Measurements from ENCODE around the gene PBLD.

Gene PBLD

DNA sequence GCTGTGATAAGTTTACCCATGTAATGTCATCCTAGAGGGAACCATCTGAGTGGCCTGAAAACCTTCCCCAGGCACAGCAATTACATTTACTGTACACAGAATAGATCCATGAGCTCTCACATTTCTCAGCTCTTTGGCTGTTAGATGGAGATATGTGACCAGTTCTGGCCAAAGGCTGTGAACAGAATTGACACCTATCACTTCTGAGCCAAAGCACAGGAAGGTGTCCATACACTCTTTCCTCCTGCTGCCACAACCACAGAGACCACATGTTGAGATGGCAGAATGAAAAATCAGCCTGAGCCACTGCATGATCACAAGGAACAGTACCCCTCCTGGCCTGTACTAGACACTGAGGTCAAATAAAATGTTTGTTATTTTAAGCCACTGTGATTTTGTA, 56.5 kb downstream of the PBLD start:
- Histone ChIP-seq H3K27ac (no peak overlapping the region), H3K4me3 (ENCODE audit: low read depth, low read length) (no peak overlapping the region), H3K27me3 (replicated peaks) (no peaks in the 10 kb centered on the region), H3K36me3 (replicated peaks) (no peaks in the 10 kb centered on the region)
- TF ChIP-seq, protein P1, sequence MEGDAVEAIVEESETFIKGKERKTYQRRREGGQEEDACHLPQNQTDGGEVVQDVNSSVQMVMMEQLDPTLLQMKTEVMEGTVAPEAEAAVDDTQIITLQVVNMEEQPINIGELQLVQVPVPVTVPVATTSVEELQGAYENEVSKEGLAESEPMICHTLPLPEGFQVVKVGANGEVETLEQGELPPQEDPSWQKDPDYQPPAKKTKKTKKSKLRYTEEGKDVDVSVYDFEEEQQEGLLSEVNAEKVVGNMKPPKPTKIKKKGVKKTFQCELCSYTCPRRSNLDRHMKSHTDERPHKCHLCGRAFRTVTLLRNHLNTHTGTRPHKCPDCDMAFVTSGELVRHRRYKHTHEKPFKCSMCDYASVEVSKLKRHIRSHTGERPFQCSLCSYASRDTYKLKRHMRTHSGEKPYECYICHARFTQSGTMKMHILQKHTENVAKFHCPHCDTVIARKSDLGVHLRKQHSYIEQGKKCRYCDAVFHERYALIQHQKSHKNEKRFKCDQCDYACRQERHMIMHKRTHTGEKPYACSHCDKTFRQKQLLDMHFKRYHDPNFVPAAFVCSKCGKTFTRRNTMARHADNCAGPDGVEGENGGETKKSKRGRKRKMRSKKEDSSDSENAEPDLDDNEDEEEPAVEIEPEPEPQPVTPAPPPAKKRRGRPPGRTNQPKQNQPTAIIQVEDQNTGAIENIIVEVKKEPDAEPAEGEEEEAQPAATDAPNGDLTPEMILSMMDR (IDR thresholded peaks at IDR 0.05; ENCODE audit: low read depth, low read length, missing control alignments): no peak
- DNase-seq: no peak
- in situ Hi-C loops (cut with HindIII; ENCODE audit: low pct_ligation_motif_present, low sequenced_read_pairs): no loop called here

DNA sequence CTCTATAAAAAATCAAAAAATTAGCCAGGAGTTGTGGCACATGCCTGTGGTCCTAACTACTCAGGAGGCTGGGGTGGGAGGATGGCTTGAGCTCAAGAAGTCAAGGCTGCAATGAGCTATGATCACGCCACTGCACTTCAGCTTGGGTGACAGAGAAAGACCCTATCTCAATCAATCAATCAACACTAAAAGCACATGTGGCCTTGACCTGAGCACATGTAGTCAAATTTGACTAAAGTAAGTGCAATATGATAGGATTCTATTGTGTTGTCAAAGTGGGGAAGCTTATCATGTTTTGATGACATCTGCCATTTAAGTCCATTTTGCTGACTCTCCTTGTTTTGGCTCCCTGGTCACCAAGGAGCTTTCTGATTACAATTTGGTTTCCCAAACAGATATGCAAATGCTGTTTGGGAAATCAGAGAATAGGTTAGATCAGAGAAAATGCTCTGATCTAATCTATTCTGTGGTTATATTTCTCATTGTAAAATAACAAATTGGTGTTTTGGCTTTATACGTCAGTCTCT, 57.1 kb downstream of the PBLD start:
- in situ Hi-C loops (cut with HindIII; ENCODE audit: low pct_ligation_motif_present, low sequenced_read_pairs): no loop called here
- no peaks in the 10 kb centered on the region for H3K27me3 ChIP-seq (replicated peaks)
- H3K36me3 ChIP-seq (replicated peaks): no peaks in the 10 kb centered on the region
- no peak for DNase-seq
- H3K4me3 ChIP-seq (ENCODE audit: low read depth, low read length): no peak overlapping the region
- TF ChIP-seq, protein P1 (IDR thresholded peaks at IDR 0.05; ENCODE audit: low read depth, low read length, missing control alignments): no peak
- no peak overlapping the region for H3K27ac ChIP-seq

DNA sequence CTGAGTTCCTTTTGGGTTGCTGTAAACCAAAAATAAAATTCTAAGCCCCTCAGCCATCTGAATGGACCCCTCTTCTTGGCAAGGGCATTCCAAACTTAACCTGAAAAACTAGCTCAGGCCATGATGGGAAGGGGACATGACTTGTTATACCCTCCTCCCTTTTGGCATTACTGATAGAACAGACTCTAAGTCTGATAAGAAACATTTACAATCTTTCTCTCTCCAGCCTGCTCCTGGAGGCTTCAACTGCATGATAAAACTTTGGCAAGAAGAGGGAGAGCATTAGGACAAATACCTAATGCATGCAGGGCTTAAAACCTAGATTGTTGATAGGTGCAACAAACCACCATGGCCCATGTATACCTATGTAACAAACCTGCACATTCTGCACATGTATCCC, 59.9 kb downstream of the PBLD start:
- in situ Hi-C loops (cut with HindIII; ENCODE audit: low pct_ligation_motif_present, low sequenced_read_pairs): no loop called here
- DNase-seq: no peak
- Histone ChIP-seq H3K27me3 (replicated peaks) (no peaks in the 10 kb centered on the region), H3K4me3 (ENCODE audit: low read depth, low read length) (no peak overlapping the region), H3K27ac (no peak overlapping the region), H3K36me3 (replicated peaks) (no peaks in the 10 kb centered on the region)
- TF ChIP-seq, protein P1 (IDR thresholded peaks at IDR 0.05; ENCODE audit: low read depth, low read length, missing control alignments): no peak

DNA sequence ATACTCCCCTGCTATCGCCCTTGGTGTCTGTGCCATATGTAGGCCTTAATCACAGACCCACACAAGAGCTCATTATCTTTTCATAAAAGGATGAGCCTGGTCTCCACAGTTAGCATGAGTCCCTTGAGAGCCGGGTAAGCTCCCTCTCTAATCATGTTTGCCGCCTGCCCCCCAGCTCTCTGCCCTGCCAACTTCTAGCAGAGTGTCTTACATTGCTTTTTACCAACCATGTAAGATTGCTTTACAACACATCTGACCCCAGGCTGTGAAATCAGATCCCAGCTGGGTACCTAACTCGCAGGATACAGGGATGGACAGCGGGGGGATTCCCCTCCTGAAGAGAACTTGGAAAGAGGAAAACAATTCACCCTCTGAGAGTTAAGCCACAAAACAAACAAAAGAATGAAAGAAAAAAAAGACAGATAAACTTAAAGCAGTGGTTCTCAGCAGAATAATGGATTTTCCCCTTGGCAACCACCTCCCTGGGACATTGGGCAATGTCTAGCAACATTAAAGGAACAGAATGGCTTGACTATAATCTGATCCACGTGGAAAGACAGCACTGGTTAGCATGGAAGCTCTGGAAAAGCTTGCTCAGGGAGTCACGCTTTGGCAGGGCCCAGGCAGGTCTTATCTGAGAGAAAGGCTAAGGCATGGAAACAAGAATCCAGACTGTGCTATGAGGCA, 61.4 kb downstream of the PBLD start:
- no peak overlapping the region for H3K4me3 ChIP-seq (ENCODE audit: low read depth, low read length)
- no peaks in the 10 kb centered on the region for H3K36me3 ChIP-seq (replicated peaks)
- H3K27ac ChIP-seq: no peak overlapping the region
- H3K27me3 ChIP-seq (replicated peaks): no peaks in the 10 kb centered on the region
- in situ Hi-C loops (cut with HindIII; ENCODE audit: low pct_ligation_motif_present, low sequenced_read_pairs): no loop called here
- peak; percentile 1 for DNase-seq
- TF ChIP-seq, protein P1 (IDR thresholded peaks at IDR 0.05; ENCODE audit: low read depth, low read length, missing control alignments): no peak

DNA sequence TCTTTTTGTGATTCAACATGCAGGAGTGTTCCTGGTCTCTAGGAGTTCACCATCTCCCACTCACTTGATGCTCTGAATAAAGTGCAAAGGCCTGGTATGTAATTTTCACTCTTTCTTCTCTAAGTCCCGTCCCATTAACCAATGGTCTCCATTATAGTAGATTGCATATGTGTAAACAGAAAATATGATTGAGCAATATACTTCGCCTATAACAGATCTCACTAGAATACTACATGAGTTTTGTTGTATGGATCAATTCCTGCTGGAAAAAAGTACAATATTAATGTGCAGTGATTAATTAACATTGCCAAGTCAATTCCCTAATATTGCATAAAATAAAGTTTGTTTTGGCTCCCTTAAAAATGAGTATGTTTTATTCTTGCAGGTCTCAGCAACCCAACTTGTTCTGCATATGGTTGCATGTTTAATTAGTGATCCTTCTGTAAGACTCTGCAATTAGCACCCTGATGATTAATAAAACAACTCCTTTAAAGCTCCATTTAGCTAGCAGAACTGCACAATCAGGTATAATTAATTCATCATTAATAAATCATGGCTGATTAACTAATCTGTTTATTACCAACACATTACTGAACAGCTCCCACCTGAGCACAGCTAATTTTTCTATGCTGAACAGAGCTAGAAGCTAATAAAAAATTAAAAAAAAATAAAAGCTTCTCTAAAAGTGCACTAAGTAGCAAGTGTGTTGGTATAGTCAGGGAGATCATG, 63.0 kb downstream of the PBLD start:
- DNase-seq: no peak
- H3K36me3 ChIP-seq (replicated peaks): no peaks in the 10 kb centered on the region
- H3K4me3 ChIP-seq (ENCODE audit: low read depth, low read length): no peak overlapping the region
- H3K27me3 ChIP-seq (replicated peaks): no peaks in the 10 kb centered on the region
- H3K27ac ChIP-seq: no peak overlapping the region
- in situ Hi-C loops (cut with HindIII; ENCODE audit: low pct_ligation_motif_present, low sequenced_read_pairs): no loop called here
- TF ChIP-seq, protein P1 (IDR thresholded peaks at IDR 0.05; ENCODE audit: low read depth, low read length, missing control alignments): no peak
